DND-41 (cell line): Measurements from ENCODE around the gene COL8A1.

ENCODE experiments used
- ATAC-seq: fragments of 200-7000 bp; cut with Tn5 transposase; 3 replicates; pipeline ENCODE4 v1.9.1; 2021; ENCODE audit warnings: low read depth; ENCODE audit not compliant: insufficient read depth
- DNase-seq: peaks from one replicate; pipeline ENCODE4 v3.0.0-alpha.2; 2020
- H2AFZ ChIP-seq: 2 replicates; pipeline ENCODE4 v1.6.0; 2012; ENCODE audit warnings: low read depth, low read length
- H3K27ac ChIP-seq: 2 replicates; pipeline ENCODE4 v1.5.1; 2012; ENCODE audit warnings: low read length, inconsistent platforms
- H3K27me3 ChIP-seq: fragments of 200-600 bp; sonication (generic); 2 replicates; pipeline ENCODE4 v1.6.0; 2012; ENCODE audit warnings: low read length, mild to moderate bottlenecking, inconsistent platforms; ENCODE audit not compliant: insufficient read depth, poor library complexity
- H3K36me3 ChIP-seq: 2 replicates; pipeline ENCODE4 v1.5.1; 2012; ENCODE audit warnings: low read length, inconsistent platforms; ENCODE audit not compliant: insufficient read depth
- H3K4me1 ChIP-seq: 2 replicates; pipeline ENCODE4 v1.5.1; 2012; ENCODE audit warnings: mild to moderate bottlenecking, low read length; ENCODE audit not compliant: insufficient read depth
- H3K4me2 ChIP-seq: 2 replicates; pipeline ENCODE4 v1.6.0; 2012; ENCODE audit warnings: mild to moderate bottlenecking, moderate library complexity, low read length, inconsistent platforms; ENCODE audit not compliant: insufficient read depth
- H3K4me3 ChIP-seq, 2 experiments: fragments of 200-600 bp in 1 of 2; shearing (Covaris generic) in 1 of 2; 2 replicates each; pipeline ENCODE4 v1.5.1; 2012 to 2016; ENCODE audit warnings: inconsistent platforms in 2 of 2, low read length in 2 of 2, mild to moderate bottlenecking in 2 of 2, low read depth in 1 of 2, moderate library complexity in 1 of 2
- H3K79me2 ChIP-seq: 2 replicates; pipeline ENCODE4 v1.6.0; 2012; ENCODE audit warnings: low read length, inconsistent platforms; ENCODE audit not compliant: insufficient read depth
- H3K9ac ChIP-seq: 2 replicates; pipeline ENCODE4 v1.6.0; 2012; ENCODE audit warnings: low read depth, mild to moderate bottlenecking, inconsistent platforms, low read length, moderate library complexity
- H3K9me3 ChIP-seq: 2 replicates; pipeline ENCODE4 v1.5.1; 2012; ENCODE audit warnings: low read length, moderate library complexity, mild to moderate bottlenecking, inconsistent platforms; ENCODE audit not compliant: insufficient read depth, severe bottlenecking
- H4K20me1 ChIP-seq: 2 replicates; pipeline ENCODE4 v1.6.0; 2012; ENCODE audit warnings: low read length; ENCODE audit not compliant: insufficient read depth
- EZH2 ChIP-seq: IDR thresholded peaks from 3 replicates; pipeline ENCODE4 v1.6.1; 2012; ENCODE audit warnings: borderline replicate concordance, low read depth, mild to moderate bottlenecking, moderate library complexity, low read length, inconsistent platforms; ENCODE audit not compliant: severe bottlenecking
- TF ChIP-seq, protein P1 (sequence below): IDR thresholded peaks from 2 replicates; pipeline ENCODE4 v1.5.1; 2012; ENCODE audit warnings: borderline replicate concordance, low read length, moderate library complexity, mild to moderate bottlenecking; ENCODE audit not compliant: poor library complexity, severe bottlenecking; ENCODE audit errors: extremely low read depth

The COL8A1 gene

GRCh38 chr3:99764377-99764776 is 126.0 kb downstream of the COL8A1 start:
- Histone ChIP-seq H3K79me2 (no peaks in the 10 kb centered on the region), H3K9me3 (no peaks in the 10 kb centered on the region), H2AFZ (no peak overlapping the region), H3K36me3 (no peaks in the 10 kb centered on the region), H4K20me1 (0 out of 2 replicates have a peak, but pooled peaks cover 2% of the 10 kb centered on the region), H3K4me2 (no peak overlapping the region), H3K9ac (no peak overlapping the region), H3K27me3 (peaks cover 3% of the 10 kb centered on the region), H3K4me3 (no peak overlapping the region), H3K27ac (no peak overlapping the region), H3K4me1 (no peaks in the 10 kb centered on the region)
- no peak for DNase-seq
- ATAC-seq = no peak
- TF ChIP-seq EZH2 = no peak
- TF ChIP-seq, protein P1, sequence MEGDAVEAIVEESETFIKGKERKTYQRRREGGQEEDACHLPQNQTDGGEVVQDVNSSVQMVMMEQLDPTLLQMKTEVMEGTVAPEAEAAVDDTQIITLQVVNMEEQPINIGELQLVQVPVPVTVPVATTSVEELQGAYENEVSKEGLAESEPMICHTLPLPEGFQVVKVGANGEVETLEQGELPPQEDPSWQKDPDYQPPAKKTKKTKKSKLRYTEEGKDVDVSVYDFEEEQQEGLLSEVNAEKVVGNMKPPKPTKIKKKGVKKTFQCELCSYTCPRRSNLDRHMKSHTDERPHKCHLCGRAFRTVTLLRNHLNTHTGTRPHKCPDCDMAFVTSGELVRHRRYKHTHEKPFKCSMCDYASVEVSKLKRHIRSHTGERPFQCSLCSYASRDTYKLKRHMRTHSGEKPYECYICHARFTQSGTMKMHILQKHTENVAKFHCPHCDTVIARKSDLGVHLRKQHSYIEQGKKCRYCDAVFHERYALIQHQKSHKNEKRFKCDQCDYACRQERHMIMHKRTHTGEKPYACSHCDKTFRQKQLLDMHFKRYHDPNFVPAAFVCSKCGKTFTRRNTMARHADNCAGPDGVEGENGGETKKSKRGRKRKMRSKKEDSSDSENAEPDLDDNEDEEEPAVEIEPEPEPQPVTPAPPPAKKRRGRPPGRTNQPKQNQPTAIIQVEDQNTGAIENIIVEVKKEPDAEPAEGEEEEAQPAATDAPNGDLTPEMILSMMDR = no peak

DNA sequence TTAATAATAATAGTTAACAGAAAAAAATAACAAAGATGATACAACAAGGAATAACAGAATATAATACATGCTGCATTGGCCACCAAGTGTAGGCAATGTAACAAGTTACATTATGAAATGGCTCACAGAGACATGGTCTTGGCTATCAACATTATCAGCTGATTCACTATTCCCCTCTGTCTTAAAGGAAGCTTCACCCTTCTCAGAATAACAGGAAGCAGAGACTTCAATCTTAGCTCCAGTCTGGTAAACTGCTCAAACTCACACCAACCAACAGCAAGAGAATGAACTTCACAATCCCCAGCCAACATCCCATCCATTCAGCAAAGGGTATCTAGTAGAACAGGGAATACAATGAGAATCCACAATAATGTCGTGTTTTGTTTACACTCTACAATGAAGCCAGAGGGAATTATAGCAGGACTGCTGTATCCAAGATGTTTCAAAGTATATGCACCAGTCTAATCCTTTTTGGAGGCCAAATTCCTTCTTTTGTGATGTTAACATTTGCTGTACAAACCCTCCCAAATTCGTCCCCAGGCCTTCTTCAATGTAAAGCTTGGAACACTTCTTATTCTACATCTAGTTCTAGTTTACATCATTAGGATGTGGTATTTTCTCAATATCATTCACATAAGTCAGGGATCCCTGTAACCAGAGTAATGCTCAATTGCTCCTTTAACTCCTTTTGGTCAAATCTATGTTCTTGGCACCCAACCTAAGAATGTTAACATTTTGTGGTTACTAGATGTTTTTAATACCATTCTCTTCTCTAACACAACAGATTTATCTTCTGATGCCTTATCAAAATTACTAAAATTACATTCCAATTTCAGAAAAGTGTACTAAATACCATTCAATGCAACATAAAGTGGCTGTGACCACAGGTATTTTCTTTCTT is 126.9 kb downstream of the COL8A1 start:
- H3K27me3 ChIP-seq = no peaks in the 10 kb centered on the region
- no peaks in the 10 kb centered on the region for H3K9me3 ChIP-seq
- no peaks in the 10 kb centered on the region for H3K4me1 ChIP-seq
- TF ChIP-seq, protein P1 = no peak
- H4K20me1 ChIP-seq = 0 out of 2 replicates have a peak, but pooled peaks cover 2% of the 10 kb centered on the region
- no peaks in the 10 kb centered on the region for H3K79me2 ChIP-seq
- no peak overlapping the region for H3K9ac ChIP-seq
- no peaks in the 10 kb centered on the region for H3K36me3 ChIP-seq
- no peak overlapping the region for H3K27ac ChIP-seq
- H3K4me3 ChIP-seq = no peak overlapping the region
- ATAC-seq (no peak), DNase-seq (no peak)
- H3K4me2 ChIP-seq = no peak overlapping the region
- no peak overlapping the region for H2AFZ ChIP-seq

- H3K4me2 ChIP-seq = no peak overlapping the region
- DNase-seq = no peak
Measured at GRCh38 chr3:99767291-99767690, 128.9 kb downstream of the COL8A1 start.

More at GRCh38 chr3:99767291-99767690, 128.9 kb downstream of the COL8A1 start:
- Histone ChIP-seq H3K4me1 (no peaks in the 10 kb centered on the region), H4K20me1 (0 out of 2 replicates have a peak, but pooled peaks cover 2% of the 10 kb centered on the region), H3K27me3 (no peaks in the 10 kb centered on the region), H3K9me3 (no peaks in the 10 kb centered on the region), H3K9ac (no peak overlapping the region), H3K27ac (no peak overlapping the region), H2AFZ (no peak overlapping the region), H3K79me2 (no peaks in the 10 kb centered on the region), H3K36me3 (no peaks in the 10 kb centered on the region), H3K4me3 (no peak overlapping the region)
- ATAC-seq = no peak
- TF ChIP-seq, protein P1 = no peak
- no peak for TF ChIP-seq EZH2
